Inferior parietal cortex (tissue), 1 donor: ENCODE data around the gene NEB.
"Not testable (repeated sequence)": the region's sequence is repeated elsewhere in the genome, so short reads cannot be mapped to it uniquely, and the experiment has no call there.

Experiments used
- DNase-seq: peaks from one replicate; pipeline ENCODE4 v3.0.0-alpha.2; 2016; ENCODE audit errors: extremely low spot score

Gene NEB

DNA sequence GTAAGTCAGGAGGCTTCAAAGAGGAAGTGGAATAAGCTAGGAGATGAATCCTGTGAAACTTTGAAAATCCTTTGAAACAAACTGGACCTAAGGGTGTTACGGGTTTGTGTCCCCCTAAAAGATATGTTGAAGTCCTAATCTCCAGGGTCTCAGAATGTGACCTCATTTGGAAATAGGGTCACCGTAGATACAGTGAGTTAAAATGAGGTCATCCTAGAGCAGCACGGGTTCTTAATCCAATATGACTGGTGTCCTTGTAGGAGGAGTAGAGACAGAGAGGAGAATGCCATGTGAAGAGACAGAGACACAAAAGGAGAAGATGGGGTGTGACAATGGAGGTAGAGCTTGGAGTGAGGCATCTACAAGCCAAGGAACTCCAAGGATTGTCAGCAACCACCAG is 26.9 kb upstream of the NEB start:
- no peak for DNase-seq

DNA sequence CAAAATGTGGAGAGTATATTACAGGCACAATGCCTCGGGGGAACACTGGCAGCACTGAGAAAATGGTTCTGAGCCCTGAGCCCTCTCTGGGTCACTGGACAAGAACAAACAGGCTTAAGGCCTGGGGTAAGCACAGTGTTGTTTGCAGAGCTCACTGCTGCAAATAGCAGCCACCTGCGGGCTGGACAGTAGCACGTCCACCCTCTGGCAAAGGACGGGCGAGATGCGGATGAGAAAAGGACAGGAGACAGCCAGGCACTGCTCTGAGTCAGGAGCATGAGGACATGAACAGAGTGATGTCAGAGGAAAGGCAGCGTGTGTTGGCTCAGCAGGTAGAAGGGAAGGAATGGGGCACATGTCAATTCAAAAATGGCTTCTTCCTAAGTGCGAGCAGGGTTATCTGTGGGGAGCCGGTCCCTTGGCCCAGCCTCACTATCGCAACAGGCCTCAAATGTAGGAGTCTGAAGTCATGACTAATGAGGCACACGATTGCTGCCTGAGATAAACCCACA is 25.9 kb upstream of the NEB start:
- DNase-seq, result no peak

- no peak for DNase-seq
Observed at GRCh38 chr2:151758744-151759143, 24.5 kb upstream of the NEB start.

- DNase-seq, result no peak
Observed at GRCh38 chr2:151757861-151758260, 23.6 kb upstream of the NEB start.

GRCh38 chr2:151756820-151757219 is 22.5 kb upstream of the NEB start:
- no peak for DNase-seq

DNA sequence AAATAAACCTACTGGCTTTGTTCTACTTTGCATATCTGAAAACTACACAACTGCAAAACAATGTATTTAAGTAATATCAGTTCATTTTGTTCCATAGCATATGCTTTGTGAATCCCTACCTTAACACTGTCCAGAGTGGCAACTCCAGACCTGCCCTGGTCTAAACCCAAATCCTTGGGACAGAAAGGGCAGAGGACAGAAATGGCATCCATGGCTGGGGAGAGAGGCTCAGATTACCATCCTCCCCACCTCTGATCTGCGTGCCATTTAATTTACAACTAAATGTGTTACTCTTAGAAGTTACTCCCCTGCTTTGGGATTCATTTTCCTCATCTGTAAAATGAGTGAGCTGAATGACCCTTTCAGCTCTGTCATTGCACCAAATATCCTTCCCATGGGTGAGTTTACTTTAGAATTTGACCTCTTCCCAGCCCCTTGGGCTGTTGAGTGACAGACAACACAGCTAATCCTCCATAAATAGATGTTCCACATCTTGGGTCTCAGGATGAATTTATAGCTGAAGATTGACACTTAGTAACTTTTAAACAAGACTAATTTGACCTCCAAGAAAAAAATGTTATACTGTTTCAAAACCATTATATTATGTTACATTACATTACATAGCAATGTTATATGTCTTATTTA is 20.1 kb upstream of the NEB start:
- no peak for DNase-seq

DNA sequence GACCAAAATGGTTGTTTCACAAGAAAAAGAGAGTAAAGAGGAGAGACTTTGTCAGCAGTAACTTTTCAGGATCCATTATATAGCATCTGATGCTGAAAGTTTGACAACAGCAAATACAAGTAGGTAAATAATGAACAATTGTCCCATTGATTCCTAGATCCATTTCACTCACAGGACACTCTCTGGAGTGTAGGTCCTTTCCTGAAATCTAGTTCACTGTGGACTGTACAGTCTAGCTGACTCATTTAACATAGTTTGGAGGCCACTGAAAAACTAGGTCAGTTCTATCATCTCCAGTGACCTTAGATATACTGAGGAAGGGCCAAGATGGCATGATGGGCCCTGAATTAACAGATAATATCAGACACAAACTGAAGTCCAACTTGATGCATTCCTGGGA is 19.3 kb upstream of the NEB start:
- DNase-seq, result no peak

DNA sequence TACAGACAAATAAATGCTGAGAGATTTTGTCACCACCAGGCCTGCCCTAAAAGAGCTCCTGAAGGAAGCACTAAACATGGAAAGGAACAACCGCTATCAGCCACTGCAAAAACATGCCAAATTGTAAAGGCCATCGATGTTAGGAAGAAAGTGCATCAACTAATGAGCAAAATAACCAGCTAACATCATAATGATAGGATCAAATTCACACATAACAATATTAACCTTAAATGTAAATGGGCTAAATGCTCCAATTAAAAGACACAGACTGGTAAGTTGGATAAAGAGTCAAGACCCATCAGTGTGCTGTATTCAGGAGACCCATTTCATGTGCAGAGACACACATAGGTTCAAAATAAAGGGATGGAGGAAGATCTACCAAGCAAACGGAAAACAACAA is 11.0 kb upstream of the NEB start:
- DNase-seq, result not testable (repeated sequence)

- no peak for DNase-seq
Observed at GRCh38 chr2:151730262-151730975, 3.9 kb downstream of the NEB start.

DNA sequence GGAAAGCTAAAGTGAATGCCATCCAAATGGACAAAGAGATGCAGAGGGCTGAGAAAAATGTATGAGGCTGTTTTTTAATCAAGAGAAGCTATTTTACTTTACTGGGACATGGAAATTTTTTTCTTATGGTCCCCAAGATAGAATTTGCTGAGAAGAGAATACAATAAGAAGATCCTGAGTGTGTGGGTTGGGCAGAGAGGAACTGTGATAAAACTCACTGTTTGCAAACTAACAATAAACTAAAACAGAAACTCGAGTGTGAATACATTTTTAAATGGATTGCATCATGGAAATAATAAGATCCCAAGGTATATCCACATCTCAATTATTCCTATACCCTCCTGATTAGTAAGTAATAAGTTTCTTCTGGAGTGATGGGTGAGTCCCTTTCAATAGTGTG is 4.4 kb downstream of the NEB start:
- DNase-seq, result no peak

- DNase-seq, result no peak
Observed at GRCh38 chr2:151729415-151729811, 4.9 kb downstream of the NEB start.

DNA sequence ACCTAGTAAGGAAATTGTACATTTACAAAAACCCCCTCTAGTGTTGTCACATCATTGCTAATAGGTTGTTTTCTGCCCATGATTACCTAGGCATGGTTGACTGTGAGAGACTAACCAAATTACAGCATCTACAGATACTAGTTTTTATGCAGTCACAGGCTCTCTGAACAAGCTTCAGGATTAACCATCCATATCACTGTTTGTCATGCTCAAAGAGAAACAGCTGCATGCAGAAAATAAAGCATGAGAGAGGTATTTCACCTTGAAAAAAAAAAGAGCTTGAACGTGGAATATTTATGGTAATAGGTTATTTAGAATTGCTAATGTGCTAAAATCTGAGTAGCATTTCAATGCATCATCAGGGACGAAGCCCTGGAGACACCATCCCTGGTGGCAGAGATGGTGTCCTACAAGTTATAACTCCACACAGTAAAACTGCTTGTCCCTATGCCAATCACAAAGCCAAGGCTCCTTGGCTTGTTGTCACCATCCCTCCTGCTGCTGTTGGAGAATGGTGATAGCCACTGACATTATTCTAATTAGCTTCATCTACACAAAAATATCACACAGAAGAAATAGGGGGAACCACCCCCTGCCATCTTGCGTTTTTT is 5.4 kb downstream of the NEB start:
- DNase-seq, result no peak

- no peak for DNase-seq
Observed at GRCh38 chr2:151727593-151728552, 6.4 kb downstream of the NEB start.

- DNase-seq, result no peak
Observed at GRCh38 chr2:151721161-151721560, 13.1 kb downstream of the NEB start.

- DNase-seq, result no peak
Observed at GRCh38 chr2:151720521-151720920, 13.8 kb downstream of the NEB start.

DNA sequence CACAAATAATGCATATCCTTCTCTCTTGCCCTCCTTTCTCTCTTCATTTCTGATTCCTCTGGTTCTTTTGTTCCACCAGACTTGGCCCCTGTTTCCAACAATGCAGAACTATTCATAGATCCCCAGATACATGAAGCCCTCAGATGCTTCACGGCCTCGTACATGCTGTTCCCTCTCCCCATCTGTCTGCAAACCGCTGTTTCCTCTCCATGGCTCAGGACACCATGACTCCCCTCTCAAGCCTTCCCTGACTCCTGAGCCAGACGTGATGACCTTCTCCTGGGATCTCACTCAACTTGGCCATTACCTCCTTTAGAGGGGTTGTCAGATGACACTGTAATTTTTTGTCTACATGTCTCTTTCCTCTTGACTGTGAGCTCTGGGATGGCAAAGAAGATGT is 15.5 kb downstream of the NEB start:
- DNase-seq, result no peak

DNA sequence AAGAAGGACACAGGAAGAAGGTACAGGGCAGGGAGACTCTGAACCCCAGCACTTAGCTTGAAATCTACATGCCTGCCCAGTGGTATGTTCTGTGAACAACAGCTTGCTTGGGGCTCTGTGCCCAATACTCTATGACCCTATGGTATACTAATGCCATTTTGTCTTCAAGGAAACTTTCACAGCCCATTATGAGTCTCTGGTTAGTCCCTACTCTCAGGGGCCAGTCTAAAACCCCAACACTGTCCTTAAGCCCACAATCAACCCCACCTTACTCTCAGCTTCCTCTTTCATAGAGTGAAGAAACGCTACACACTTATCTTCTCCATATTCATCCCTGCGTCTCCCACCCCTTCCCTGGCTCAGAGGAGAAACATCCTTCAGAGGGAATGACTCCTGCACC is 16.0 kb downstream of the NEB start:
- no peak for DNase-seq

GRCh38 chr2:151716721-151717120 is 17.6 kb downstream of the NEB start:
- no peak for DNase-seq

DNA sequence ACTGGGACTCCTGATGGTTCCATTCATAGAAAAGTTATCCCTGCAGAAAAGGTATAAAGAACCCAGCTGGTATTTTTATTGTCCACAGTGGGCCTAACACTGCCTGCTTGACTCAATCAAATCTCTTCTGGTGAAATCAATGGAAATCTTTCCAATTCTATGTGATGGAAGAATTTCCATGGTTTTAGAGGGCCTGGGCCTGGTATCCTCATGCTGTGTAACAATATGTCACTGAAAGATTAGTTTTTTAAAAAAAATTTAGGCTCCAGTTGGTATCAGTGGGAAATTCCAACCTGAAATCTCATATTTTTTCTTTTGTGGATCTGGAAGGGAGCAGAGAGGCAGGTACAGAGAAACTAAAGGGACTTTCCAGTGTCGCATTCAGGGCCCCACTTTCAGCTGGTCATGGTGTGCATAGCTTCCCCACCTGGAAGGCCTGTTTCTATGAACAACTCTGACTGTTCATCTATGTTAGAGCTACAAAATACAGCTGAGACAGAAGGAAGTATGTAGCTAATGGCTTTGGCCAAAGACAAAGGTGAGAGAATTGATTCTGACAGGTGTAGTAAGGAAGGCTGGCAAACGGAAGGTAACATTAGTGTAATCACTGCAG is 20.9 kb downstream of the NEB start:
- DNase-seq, result no peak

- DNase-seq, result no peak
Observed at GRCh38 chr2:151711025-151711424, 23.3 kb downstream of the NEB start.

DNA sequence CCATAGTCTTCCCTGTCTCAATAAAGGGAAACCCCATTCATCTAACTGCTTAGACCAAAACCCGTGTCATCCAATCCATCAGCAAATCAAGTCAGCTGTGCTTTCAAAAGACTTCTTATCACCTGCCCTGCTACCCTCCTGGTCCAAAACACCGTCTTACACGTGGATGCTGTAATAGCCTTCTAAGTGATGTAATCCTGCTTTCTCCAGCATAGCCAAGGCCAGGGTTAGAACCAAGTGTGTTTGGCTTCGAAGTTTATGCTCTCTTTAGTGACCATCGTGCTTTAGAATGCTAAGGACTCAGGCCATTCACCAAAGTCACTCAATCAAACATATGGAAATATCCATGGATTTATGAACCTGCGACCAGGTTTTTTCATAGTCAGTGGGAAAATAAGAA is 25.5 kb downstream of the NEB start:
- no peak for DNase-seq

DNA sequence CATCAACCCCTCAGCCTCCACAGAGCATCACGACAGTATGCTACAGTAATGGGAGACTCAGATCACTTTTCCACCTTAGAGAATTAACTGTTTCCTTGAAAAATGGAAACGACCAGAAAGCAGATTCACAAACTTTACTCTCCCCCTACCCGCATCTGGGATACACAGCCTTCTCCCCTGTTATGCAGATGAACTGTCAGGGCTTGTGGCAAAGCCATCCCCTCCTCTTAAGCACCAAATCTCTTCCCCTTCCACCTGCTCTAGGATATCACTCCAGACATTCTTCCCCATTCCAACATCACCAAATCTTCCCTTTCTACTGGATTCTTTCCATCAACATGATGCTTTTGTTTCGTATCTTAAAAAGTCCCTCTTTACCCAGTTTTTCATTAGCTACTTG is 26.4 kb downstream of the NEB start:
- no peak for DNase-seq
